ENCODE measurements around the gene PARD6A.

PARD6A gene

GRCh38 chr16:67659675-67660563 lies 841 bp upstream of the PARD6A start, which contains the start of gene ACD:
Gene ACD, minus strand, starts transcription at chr16:67660260. Its CDS starts 40 bp downstream, at chr16:67660220.
- Histone ChIP-seq H3K27ac (ENCODE audit: extremely low read depth, low read depth, low read length) (peak within 1 kb of the TSS; percentile 75), H3K4me3 (ENCODE audit: low read depth, low read length) (peak within 1 kb of the TSS; percentile 78), H3K4me1 (ENCODE audit: control insufficient read depth, insufficient read depth, low read length) (0 out of 2 replicates have a peak, but pooled peaks cover 4% of the 10 kb centered on the region), H3K36me3 (ENCODE audit: control insufficient read depth in 2 of 2, insufficient read depth in 1 of 2, low read length in 2 of 2) (peaks cover 0 to 72% of the 10 kb centered on the region in 2 experiments; a peak in 1 of 3 replicates), H3K9me3 (ENCODE audit: control insufficient read depth, insufficient read depth, low read depth, low read length) (no peaks in the 10 kb centered on the region)
- ChIA-PET CTCF (interaction anchor here (0.6 to 3.2 kb wide), 10 partner anchors 11 to 625 kb away, joined by 3 to 19 read pairs (median 5); partner anchors contain the start of gene CARMIL2), POLR2A (interaction anchor here (0.5 to 2.0 kb wide), 14 partner anchors 8 to 425 kb away, joined by 3 to 20 read pairs (median 5); partner anchors contain the start of genes CARMIL2, CTCF, GFOD2 and NUTF2)
- no peak; the same call in 1 of the 2 replicates for TF ChIP-seq ZBTB8A (tag by site-specific recombination; IDR thresholded peaks at IDR 0.05)
- TF ChIP-seq ZBTB21 (tag by site-specific recombination; IDR thresholded peaks at IDR 0.05): no peak
- TF ChIP-seq ZNF48 (tag by site-specific recombination; IDR thresholded peaks at IDR 0.05): no peak
- TF ChIP-seq ZNF10 (tag by site-specific recombination; IDR thresholded peaks at IDR 0.05): no peak; the same call in 1 of the 2 replicates
- TF ChIP-seq PBX3 (CRISPR knock-in tag; IDR thresholded peaks at IDR 0.05): peak; percentile 20; the same call in 1 of the 2 replicates
- TF ChIP-seq ZNF211 (tag by site-specific recombination; IDR thresholded peaks at IDR 0.05; ENCODE audit: low read depth): no peak
- TF ChIP-seq, protein P1, sequence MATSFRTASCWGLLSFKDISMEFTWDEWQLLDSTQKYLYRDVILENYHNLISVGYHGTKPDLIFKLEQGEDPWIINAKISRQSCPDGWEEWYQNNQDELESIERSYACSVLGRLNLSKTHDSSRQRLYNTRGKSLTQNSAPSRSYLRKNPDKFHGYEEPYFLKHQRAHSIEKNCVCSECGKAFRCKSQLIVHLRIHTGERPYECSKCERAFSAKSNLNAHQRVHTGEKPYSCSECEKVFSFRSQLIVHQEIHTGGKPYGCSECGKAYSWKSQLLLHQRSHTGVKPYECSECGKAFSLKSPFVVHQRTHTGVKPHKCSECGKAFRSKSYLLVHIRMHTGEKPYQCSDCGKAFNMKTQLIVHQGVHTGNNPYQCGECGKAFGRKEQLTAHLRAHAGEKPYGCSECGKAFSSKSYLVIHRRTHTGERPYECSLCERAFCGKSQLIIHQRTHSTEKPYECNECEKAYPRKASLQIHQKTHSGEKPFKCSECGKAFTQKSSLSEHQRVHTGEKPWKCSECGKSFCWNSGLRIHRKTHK (tag by site-specific recombination; IDR thresholded peaks at IDR 0.05): no peak
- TF ChIP-seq ZBTB48 (tag by site-specific recombination; IDR thresholded peaks at IDR 0.05): 0 out of 2 replicates have a peak, but pooled peaks have one; percentile 25
- TF ChIP-seq, protein P2, sequence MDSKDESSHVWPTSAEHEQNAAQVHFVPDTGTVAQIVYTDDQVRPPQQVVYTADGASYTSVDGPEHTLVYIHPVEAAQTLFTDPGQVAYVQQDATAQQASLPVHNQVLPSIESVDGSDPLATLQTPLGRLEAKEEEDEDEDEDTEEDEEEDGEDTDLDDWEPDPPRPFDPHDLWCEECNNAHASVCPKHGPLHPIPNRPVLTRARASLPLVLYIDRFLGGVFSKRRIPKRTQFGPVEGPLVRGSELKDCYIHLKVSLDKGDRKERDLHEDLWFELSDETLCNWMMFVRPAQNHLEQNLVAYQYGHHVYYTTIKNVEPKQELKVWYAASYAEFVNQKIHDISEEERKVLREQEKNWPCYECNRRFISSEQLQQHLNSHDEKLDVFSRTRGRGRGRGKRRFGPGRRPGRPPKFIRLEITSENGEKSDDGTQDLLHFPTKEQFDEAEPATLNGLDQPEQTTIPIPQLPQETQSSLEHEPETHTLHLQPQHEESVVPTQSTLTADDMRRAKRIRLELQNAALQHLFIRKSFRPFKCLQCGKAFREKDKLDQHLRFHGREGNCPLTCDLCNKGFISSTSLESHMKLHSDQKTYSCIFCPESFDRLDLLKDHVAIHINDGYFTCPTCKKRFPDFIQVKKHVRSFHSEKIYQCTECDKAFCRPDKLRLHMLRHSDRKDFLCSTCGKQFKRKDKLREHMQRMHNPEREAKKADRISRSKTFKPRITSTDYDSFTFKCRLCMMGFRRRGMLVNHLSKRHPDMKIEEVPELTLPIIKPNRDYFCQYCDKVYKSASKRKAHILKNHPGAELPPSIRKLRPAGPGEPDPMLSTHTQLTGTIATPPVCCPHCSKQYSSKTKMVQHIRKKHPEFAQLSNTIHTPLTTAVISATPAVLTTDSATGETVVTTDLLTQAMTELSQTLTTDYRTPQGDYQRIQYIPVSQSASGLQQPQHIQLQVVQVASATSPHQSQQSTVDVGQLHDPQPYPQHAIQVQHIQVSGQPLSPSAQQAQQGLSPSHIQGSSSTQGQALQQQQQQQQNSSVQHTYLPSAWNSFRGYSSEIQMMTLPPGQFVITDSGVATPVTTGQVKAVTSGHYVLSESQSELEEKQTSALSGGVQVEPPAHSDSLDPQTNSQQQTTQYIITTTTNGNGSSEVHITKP (tag by site-specific recombination; IDR thresholded peaks at IDR 0.05): no peak
- peak; percentile 33; the same call in 1 of the 2 replicates for TF ChIP-seq ZNF600 (tag by site-specific recombination; IDR thresholded peaks at IDR 0.05)
- no peak for TF ChIP-seq ZNF791 (tag by site-specific recombination; IDR thresholded peaks at IDR 0.05)
- TF ChIP-seq ZNF391 (tag by site-specific recombination; IDR thresholded peaks at IDR 0.05; ENCODE audit: borderline replicate concordance, low read depth): no peak
- TF ChIP-seq SP7 (tag by site-specific recombination; IDR thresholded peaks at IDR 0.05): peak; percentile 49; the same call in 1 of the 2 replicates
- 0 out of 2 replicates have a peak, but pooled peaks have one; percentile 28 for TF ChIP-seq ZSCAN30 (tag by site-specific recombination; IDR thresholded peaks at IDR 0.05)
- TF ChIP-seq ZNF140 (tag by site-specific recombination; IDR thresholded peaks at IDR 0.05): no peak
- peak; percentile 57 for TF ChIP-seq SCRT2 (tag by site-specific recombination; IDR thresholded peaks at IDR 0.05)
- no peak for TF ChIP-seq SALL2 (tag by site-specific recombination; IDR thresholded peaks at IDR 0.05; ENCODE audit: borderline replicate concordance)
- TF ChIP-seq, protein P3, sequence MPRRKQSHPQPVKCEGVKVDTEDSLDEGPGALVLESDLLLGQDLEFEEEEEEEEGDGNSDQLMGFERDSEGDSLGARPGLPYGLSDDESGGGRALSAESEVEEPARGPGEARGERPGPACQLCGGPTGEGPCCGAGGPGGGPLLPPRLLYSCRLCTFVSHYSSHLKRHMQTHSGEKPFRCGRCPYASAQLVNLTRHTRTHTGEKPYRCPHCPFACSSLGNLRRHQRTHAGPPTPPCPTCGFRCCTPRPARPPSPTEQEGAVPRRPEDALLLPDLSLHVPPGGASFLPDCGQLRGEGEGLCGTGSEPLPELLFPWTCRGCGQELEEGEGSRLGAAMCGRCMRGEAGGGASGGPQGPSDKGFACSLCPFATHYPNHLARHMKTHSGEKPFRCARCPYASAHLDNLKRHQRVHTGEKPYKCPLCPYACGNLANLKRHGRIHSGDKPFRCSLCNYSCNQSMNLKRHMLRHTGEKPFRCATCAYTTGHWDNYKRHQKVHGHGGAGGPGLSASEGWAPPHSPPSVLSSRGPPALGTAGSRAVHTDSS (tag by site-specific recombination; IDR thresholded peaks at IDR 0.05): peak; percentile 13; the same call in 1 of the 2 replicates
- no peak for TF ChIP-seq ZNF214 (tag by site-specific recombination; IDR thresholded peaks at IDR 0.05; ENCODE audit: borderline replicate concordance)
- TF ChIP-seq, protein P4, sequence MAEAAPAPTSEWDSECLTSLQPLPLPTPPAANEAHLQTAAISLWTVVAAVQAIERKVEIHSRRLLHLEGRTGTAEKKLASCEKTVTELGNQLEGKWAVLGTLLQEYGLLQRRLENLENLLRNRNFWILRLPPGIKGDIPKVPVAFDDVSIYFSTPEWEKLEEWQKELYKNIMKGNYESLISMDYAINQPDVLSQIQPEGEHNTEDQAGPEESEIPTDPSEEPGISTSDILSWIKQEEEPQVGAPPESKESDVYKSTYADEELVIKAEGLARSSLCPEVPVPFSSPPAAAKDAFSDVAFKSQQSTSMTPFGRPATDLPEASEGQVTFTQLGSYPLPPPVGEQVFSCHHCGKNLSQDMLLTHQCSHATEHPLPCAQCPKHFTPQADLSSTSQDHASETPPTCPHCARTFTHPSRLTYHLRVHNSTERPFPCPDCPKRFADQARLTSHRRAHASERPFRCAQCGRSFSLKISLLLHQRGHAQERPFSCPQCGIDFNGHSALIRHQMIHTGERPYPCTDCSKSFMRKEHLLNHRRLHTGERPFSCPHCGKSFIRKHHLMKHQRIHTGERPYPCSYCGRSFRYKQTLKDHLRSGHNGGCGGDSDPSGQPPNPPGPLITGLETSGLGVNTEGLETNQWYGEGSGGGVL (tag by site-specific recombination; IDR thresholded peaks at IDR 0.05): no peak
- TF ChIP-seq ZNF692 (tag by site-specific recombination; IDR thresholded peaks at IDR 0.05): peak; percentile 98
